ENCODE measurements around the gene RAPGEF1. TPM values are rescaled to one million over a fixed set of nuclear protein-coding genes. Genes with fewer than 3 reads are reported as not detected.

The RAPGEF1 gene
- total and polyA plus RNA-seq, 2 of the 13 experiments (the other 11 are each of a cell fraction or from before 2014, with no cell fraction given) = 21.2 to 38.9 TPM

GRCh38 chr9:131679261-131680020 is 60.4 kb downstream of the RAPGEF1 start:
- ChIA-PET POLR2A (interaction anchor here (3.4 kb wide), 1 partner anchor 73 kb away, joined by 12 read pairs; no protein-coding TSS in a partner anchor), CTCF (ENCODE audit: low intra/inter-chr PET ratio, low total read pairs) (interaction anchor here (2.0 kb wide), 1 partner anchor 60 kb away, joined by 12 read pairs; the partner anchor contains the start of gene RAPGEF1)
- Histone ChIP-seq H3K4me2 (ENCODE audit: low read depth, low read length) (no peak overlapping the region), H3K27ac (ENCODE audit: extremely low read length, insufficient read depth, low read length) (no peak overlapping the region), H3K36me3 (replicated peaks in 1 of 2; ENCODE audit: control insufficient read depth in 1 of 2, insufficient read depth in 2 of 2, low read length in 2 of 2) (no peaks in the 10 kb centered on the region), H3K4me3 (replicated peaks in 1 of 3; ENCODE audit: insufficient read depth in 1 of 3, low read depth in 2 of 3, low read length in 3 of 3) (no peak overlapping the region), H3K4me1 (ENCODE audit: insufficient read depth, low read length) (peaks cover 64% of the 10 kb centered on the region), H3K9me3 (ENCODE audit: low read length) (no peaks in the 10 kb centered on the region), H3K79me2 (ENCODE audit: insufficient read depth, low read length) (peaks cover 23% of the 10 kb centered on the region), H3K27me3 (ENCODE audit: control insufficient read depth in 1 of 2, insufficient read depth in 2 of 2, low read length in 2 of 2) (no peaks in the 10 kb centered on the region), H3K9ac (ENCODE audit: insufficient read depth, low read depth, low read length) (no peak overlapping the region), H2AFZ (ENCODE audit: low read length) (no peak overlapping the region), H4K20me1 (ENCODE audit: insufficient read depth, low read length) (no peaks in the 10 kb centered on the region; the same call in 1 of the 2 replicates)
- in situ Hi-C loops (cut with HindIII; ENCODE audit: extremely low pct_ligation_motif_present, low pct_unique_long_range_greater_than_20kb) = no loop called here
- FAIRE-seq = no peak
- intact Hi-C loops (cut with micrococcal nuclease; ENCODE audit: unreplicated experiment) = no loop called here
- DNase-seq (ENCODE audit: low spot score) = no peak
- WGBS (ENCODE audit: low lambda C conversion rate) = 96% methylated on average over 9 of the region's 12 CpGs
- BruUV-seq (replicated peaks) = no TSS peak
- ATAC-seq = no peak
- TF ChIP-seq ZFAT (CRISPR knock-in tag; conservative IDR thresholded peaks at IDR 0.05) (no peak), NR1H2 (CRISPR knock-in tag; IDR thresholded peaks at IDR 0.05; ENCODE audit: borderline replicate concordance, low read depth) (no peak), WIZ (CRISPR knock-in tag; IDR thresholded peaks at IDR 0.05) (no peak), THAP8 (CRISPR knock-in tag; IDR thresholded peaks at IDR 0.05; ENCODE audit: borderline replicate concordance) (no peak), ETS1 (CRISPR knock-in tag; IDR thresholded peaks at IDR 0.05) (no peak), ARID3A (IDR thresholded peaks at IDR 0.05; ENCODE audit: low read depth, low read length) (no peak), THAP11 (CRISPR knock-in tag; IDR thresholded peaks at IDR 0.05) (no peak), ETV6 (CRISPR knock-in tag; conservative IDR thresholded peaks at IDR 0.05) (no peak), ZNF501 (CRISPR knock-in tag; IDR thresholded peaks at IDR 0.05) (no peak), NFIB (CRISPR knock-in tag; IDR thresholded peaks at IDR 0.05; ENCODE audit: borderline replicate concordance) (no peak), FIP1L1 (IDR thresholded peaks at IDR 0.05; ENCODE audit: borderline replicate concordance, insufficient read depth, low read depth, low read length) (no peak), CEBPZ (IDR thresholded peaks at IDR 0.05; ENCODE audit: low read length) (no peak), NAIF1 (CRISPR knock-in tag; IDR thresholded peaks at IDR 0.05; ENCODE audit: borderline replicate concordance) (no peak), MXD1 (CRISPR knock-in tag; IDR thresholded peaks at IDR 0.05) (no peak)
